ENCODE measurements around the gene KNDC1. TPM values are rescaled to one million over a fixed set of nuclear protein-coding genes. Genes with fewer than 3 reads are reported as not detected.
A peak's percentile ranks its signal among the peaks of the same experiment; 100 is the strongest.

The KNDC1 gene
- total RNA-seq, 1 experiment from 2014 or later: 1.7 TPM

- intact Hi-C loops (cut with micrococcal nuclease; ENCODE audit: unreplicated experiment): no loop called here
- H3K27ac ChIP-seq: no peak overlapping the region
- H3K79me2 ChIP-seq (ENCODE audit: low read depth): no peaks in the 10 kb centered on the region
- ChIA-PET POLR2A (ENCODE audit: unreplicated experiment) (no interaction called here), CTCF (interaction anchor here (0.6 kb wide), 1 partner anchor 1316 kb away, joined by 6 read pairs; no protein-coding TSS in a partner anchor)
- no peak overlapping the region for H3K4me3 ChIP-seq
- H3K9me3 ChIP-seq (ENCODE audit: insufficient read depth, low read depth): no peaks in the 10 kb centered on the region
- TF ChIP-seq CTCF (conservative IDR thresholded peaks at IDR 0.05) (no peak), EZH2 (IDR thresholded peaks at IDR 0.05; ENCODE audit: low read depth) (no peak)
- H3K4me1 ChIP-seq (replicated peaks; ENCODE audit: insufficient read depth): no peaks in the 10 kb centered on the region
- no peaks in the 10 kb centered on the region for H3F3A ChIP-seq (ENCODE audit: insufficient read depth, low read depth)
- H3K27me3 ChIP-seq (ENCODE audit: insufficient read depth, low read depth): peaks cover 10% of the 10 kb centered on the region
- no peak overlapping the region for H2AFZ ChIP-seq
- H4K20me1 ChIP-seq (ENCODE audit: insufficient read depth): no peaks in the 10 kb centered on the region
- DNase-seq: peak in 1 of 2 experiments; percentile 9
- H3K9me2 ChIP-seq (ENCODE audit: insufficient read depth): no peaks in the 10 kb centered on the region
- no peaks in the 10 kb centered on the region for H3K36me3 ChIP-seq (ENCODE audit: low read depth)
- no TSS peak for BruUV-seq (replicated peaks)
- H3K4me2 ChIP-seq: no peak overlapping the region
Observed at GRCh38 chr10:133158756-133159610, 1.0 kb upstream of the KNDC1 start.

- ChIA-PET CTCF (no interaction called here), POLR2A (ENCODE audit: unreplicated experiment) (no interaction called here)
- no peaks in the 10 kb centered on the region for H3K36me3 ChIP-seq (ENCODE audit: low read depth)
- no peaks in the 10 kb centered on the region for H3K9me2 ChIP-seq (ENCODE audit: insufficient read depth)
- H3K9me3 ChIP-seq (ENCODE audit: insufficient read depth, low read depth): no peaks in the 10 kb centered on the region
- no peak overlapping the region for H3K4me2 ChIP-seq
- no peaks in the 10 kb centered on the region for H4K20me1 ChIP-seq (ENCODE audit: insufficient read depth)
- no peak for DNase-seq
- TF ChIP-seq CTCF (conservative IDR thresholded peaks at IDR 0.05) (no peak), EZH2 (IDR thresholded peaks at IDR 0.05; ENCODE audit: low read depth) (no peak)
- H3K4me3 ChIP-seq: no peak overlapping the region
- no TSS peak for BruUV-seq (replicated peaks)
- intact Hi-C loops (cut with micrococcal nuclease; ENCODE audit: unreplicated experiment): no loop called here
- H3F3A ChIP-seq (ENCODE audit: insufficient read depth, low read depth): no peaks in the 10 kb centered on the region
- no peaks in the 10 kb centered on the region for H3K79me2 ChIP-seq (ENCODE audit: low read depth)
- no peak overlapping the region for H2AFZ ChIP-seq
- H3K27me3 ChIP-seq (ENCODE audit: insufficient read depth, low read depth): peaks cover 4% of the 10 kb centered on the region
- H3K27ac ChIP-seq: no peak overlapping the region
- H3K4me1 ChIP-seq (replicated peaks; ENCODE audit: insufficient read depth): no peaks in the 10 kb centered on the region
Observed at GRCh38 chr10:133159611-133159949, 439 bp upstream of the KNDC1 start.

GRCh38 chr10:133160826-133161471 lies 930 bp downstream of the KNDC1 start:
- H3K4me2 ChIP-seq: peak overlapping the region; percentile 47; the same call in 1 of the 2 replicates
- no peak overlapping the region for H2AFZ ChIP-seq
- intact Hi-C loops (cut with micrococcal nuclease; ENCODE audit: unreplicated experiment): no loop called here
- H3K27ac ChIP-seq: no peak overlapping the region
- DNase-seq: no peak
- no peaks in the 10 kb centered on the region for H3F3A ChIP-seq (ENCODE audit: insufficient read depth, low read depth)
- BruUV-seq (replicated peaks): no TSS peak
- no peaks in the 10 kb centered on the region for H3K9me2 ChIP-seq (ENCODE audit: insufficient read depth)
- TF ChIP-seq EZH2 (IDR thresholded peaks at IDR 0.05; ENCODE audit: low read depth) (no peak), CTCF (conservative IDR thresholded peaks at IDR 0.05) (no peak)
- no peaks in the 10 kb centered on the region for H3K27me3 ChIP-seq (ENCODE audit: insufficient read depth, low read depth)
- no peak overlapping the region for H3K4me3 ChIP-seq
- no peaks in the 10 kb centered on the region for H3K79me2 ChIP-seq (ENCODE audit: low read depth)
- H3K9me3 ChIP-seq (ENCODE audit: insufficient read depth, low read depth): no peaks in the 10 kb centered on the region
- ChIA-PET CTCF (interaction anchor here (0.6 kb wide), 2 partner anchors 51 to 96 kb away, joined by 9 read pairs; no protein-coding TSS in a partner anchor), POLR2A (ENCODE audit: unreplicated experiment) (no interaction called here)
- H4K20me1 ChIP-seq (ENCODE audit: insufficient read depth): no peaks in the 10 kb centered on the region
- no peaks in the 10 kb centered on the region for H3K4me1 ChIP-seq (replicated peaks; ENCODE audit: insufficient read depth)
- H3K36me3 ChIP-seq (ENCODE audit: low read depth): no peaks in the 10 kb centered on the region
